NB4 (cell line): ENCODE data around the gene MRPL44.

Experiments
- MYC ChIP-seq: IDR thresholded peaks from 2 replicates; pipeline ENCODE4 v1.6.1; 2011; ENCODE audit warnings: low read depth, low read length
- POLR2A ChIP-seq: IDR thresholded peaks from 2 replicates; pipeline ENCODE4 v1.6.1; 2011; ENCODE audit warnings: mild to moderate bottlenecking; ENCODE audit not compliant: insufficient read length; ENCODE audit errors: extremely low read depth
- TF ChIP-seq, protein P1 (sequence below): IDR thresholded peaks from one replicate; pipeline ENCODE4 v1.5.1; 2012; ENCODE audit warnings: low read depth, low read length
- TF ChIP-seq, protein P2 (sequence below): IDR thresholded peaks from 2 replicates; pipeline ENCODE4 v1.6.1; 2011; ENCODE audit warnings: low read depth, low read length

DNA sequence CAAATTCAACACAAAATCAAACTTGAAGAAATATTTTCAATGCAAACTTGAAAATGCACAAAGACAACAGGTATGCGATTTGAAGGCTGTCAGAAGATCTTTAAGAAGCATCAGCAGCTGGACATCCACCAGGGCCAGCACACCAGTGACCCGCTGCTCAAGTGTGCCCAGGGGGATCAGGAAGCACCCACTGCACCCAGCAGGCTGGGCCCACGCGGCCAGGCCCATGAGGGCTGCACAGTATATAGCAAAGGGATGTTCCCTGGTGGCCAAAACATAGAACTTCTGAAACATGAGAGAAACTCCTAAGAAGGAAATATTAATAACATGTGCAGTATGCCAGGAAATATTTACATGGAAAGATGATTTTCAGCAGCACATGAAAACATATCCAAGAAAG, 37.2 kb upstream of the MRPL44 start:
- TF ChIP-seq POLR2A (no peak), MYC (no peak)
- TF ChIP-seq, protein P1, sequence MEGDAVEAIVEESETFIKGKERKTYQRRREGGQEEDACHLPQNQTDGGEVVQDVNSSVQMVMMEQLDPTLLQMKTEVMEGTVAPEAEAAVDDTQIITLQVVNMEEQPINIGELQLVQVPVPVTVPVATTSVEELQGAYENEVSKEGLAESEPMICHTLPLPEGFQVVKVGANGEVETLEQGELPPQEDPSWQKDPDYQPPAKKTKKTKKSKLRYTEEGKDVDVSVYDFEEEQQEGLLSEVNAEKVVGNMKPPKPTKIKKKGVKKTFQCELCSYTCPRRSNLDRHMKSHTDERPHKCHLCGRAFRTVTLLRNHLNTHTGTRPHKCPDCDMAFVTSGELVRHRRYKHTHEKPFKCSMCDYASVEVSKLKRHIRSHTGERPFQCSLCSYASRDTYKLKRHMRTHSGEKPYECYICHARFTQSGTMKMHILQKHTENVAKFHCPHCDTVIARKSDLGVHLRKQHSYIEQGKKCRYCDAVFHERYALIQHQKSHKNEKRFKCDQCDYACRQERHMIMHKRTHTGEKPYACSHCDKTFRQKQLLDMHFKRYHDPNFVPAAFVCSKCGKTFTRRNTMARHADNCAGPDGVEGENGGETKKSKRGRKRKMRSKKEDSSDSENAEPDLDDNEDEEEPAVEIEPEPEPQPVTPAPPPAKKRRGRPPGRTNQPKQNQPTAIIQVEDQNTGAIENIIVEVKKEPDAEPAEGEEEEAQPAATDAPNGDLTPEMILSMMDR: no peak
- TF ChIP-seq, protein P2, sequence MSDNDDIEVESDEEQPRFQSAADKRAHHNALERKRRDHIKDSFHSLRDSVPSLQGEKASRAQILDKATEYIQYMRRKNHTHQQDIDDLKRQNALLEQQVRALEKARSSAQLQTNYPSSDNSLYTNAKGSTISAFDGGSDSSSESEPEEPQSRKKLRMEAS: no peak
